ENCODE measurements around the gene MRPL20. TPM values are rescaled to one million over a fixed set of nuclear protein-coding genes. Genes with fewer than 3 reads are reported as not detected.

Gene MRPL20
- total RNA-seq, 1 experiment from 2014 or later, result 267 TPM

- no peak for DNase-seq
- peak overlapping the region; percentile 31 for H3K4me3 ChIP-seq (ENCODE audit: insufficient read depth, low read depth, low read length)
- H3K27me3 ChIP-seq (ENCODE audit: control insufficient read depth, insufficient read depth, low read length), result peaks cover 18% of the 10 kb centered on the region
- no peaks in the 10 kb centered on the region for H3K36me3 ChIP-seq (replicated peaks; ENCODE audit: control insufficient read depth, insufficient read depth, low read length)
Observed at GRCh38 chr1:1354271-1355247, 52.5 kb downstream of the MRPL20 start.

- no peaks in the 10 kb centered on the region for H3K36me3 ChIP-seq (replicated peaks; ENCODE audit: control insufficient read depth, insufficient read depth, low read length)
- peak; percentile 93 for DNase-seq
- peak overlapping the region; percentile 31 for H3K4me3 ChIP-seq (ENCODE audit: insufficient read depth, low read depth, low read length)
- H3K27me3 ChIP-seq (ENCODE audit: control insufficient read depth, insufficient read depth, low read length), result peaks cover 18% of the 10 kb centered on the region
Observed at GRCh38 chr1:1353389-1354151, 53.5 kb downstream of the MRPL20 start.

GRCh38 chr1:1352786-1353388 is 54.2 kb downstream of the MRPL20 start:
- H3K36me3 ChIP-seq (replicated peaks; ENCODE audit: control insufficient read depth, insufficient read depth, low read length), result no peaks in the 10 kb centered on the region
- DNase-seq, result no peak
- H3K4me3 ChIP-seq (ENCODE audit: insufficient read depth, low read depth, low read length), result no peak overlapping the region
- peaks cover 18% of the 10 kb centered on the region for H3K27me3 ChIP-seq (ENCODE audit: control insufficient read depth, insufficient read depth, low read length)

Other genes with a start within 250 kb of the MRPL20 start
- not detected in 2 replicates for gene TTLL10, start 233.4 kb downstream of the MRPL20 start, total RNA-seq (2014; rRNA removed; shearing (Covaris generic))
- gene TNFRSF18, start 200.7 kb downstream of the MRPL20 start, total RNA-seq (2014; rRNA removed; shearing (Covaris generic)), result not detected in 2 replicates
- 0.07 and 0.89 TPM in 2 replicates for gene TNFRSF4, start 193.1 kb downstream of the MRPL20 start, total RNA-seq (2014; rRNA removed; shearing (Covaris generic))
- gene SDF4, start 175.3 kb downstream of the MRPL20 start, total RNA-seq (2014; rRNA removed; shearing (Covaris generic)), result 102 and 127 TPM in 2 replicates
- 40.3 and 47.2 TPM in 2 replicates for gene B3GALT6, start 175.1 kb downstream of the MRPL20 start, total RNA-seq (2014; rRNA removed; shearing (Covaris generic))
- 3.6 and 6.3 TPM in 2 replicates for gene C1QTNF12, start 160.6 kb downstream of the MRPL20 start, total RNA-seq (2014; rRNA removed; shearing (Covaris generic))
- gene UBE2J2, start 133.4 kb downstream of the MRPL20 start, total RNA-seq (2014; rRNA removed; shearing (Covaris generic)), result 81.8 and 105 TPM in 2 replicates
- 4.0 and 10.2 TPM in 2 replicates for gene SCNN1D, start 126.9 kb downstream of the MRPL20 start, total RNA-seq (2014; rRNA removed; shearing (Covaris generic))
- gene ACAP3, start 99.4 kb downstream of the MRPL20 start, total RNA-seq (2014; rRNA removed; shearing (Covaris generic)), result 55.7 and 55.9 TPM in 2 replicates
- 93.5 and 98.6 TPM in 2 replicates for gene PUSL1, start 98.7 kb downstream of the MRPL20 start, total RNA-seq (2014; rRNA removed; shearing (Covaris generic))
- gene INTS11, start 82.6 kb downstream of the MRPL20 start, total RNA-seq (2014; rRNA removed; shearing (Covaris generic)), result 169 and 189 TPM in 2 replicates
- gene CPTP, start 82.5 kb downstream of the MRPL20 start, total RNA-seq (2014; rRNA removed; shearing (Covaris generic)), result 25.0 and 27.7 TPM in 2 replicates
- 0.14 TPM in 1 of 2 replicates, not detected in the other for gene TAS1R3, start 76.0 kb downstream of the MRPL20 start, total RNA-seq (2014; rRNA removed; shearing (Covaris generic))
- gene DVL1, start 57.9 kb downstream of the MRPL20 start, total RNA-seq (2014; rRNA removed; shearing (Covaris generic)), result 189 and 191 TPM in 2 replicates
- 54.2 and 80.1 TPM in 2 replicates for gene MXRA8, start 48.7 kb downstream of the MRPL20 start, total RNA-seq (2014; rRNA removed; shearing (Covaris generic))
- gene AURKAIP1, start 32.1 kb downstream of the MRPL20 start, total RNA-seq (2014; rRNA removed; shearing (Covaris generic)), result 275 and 320 TPM in 2 replicates
- gene CCNL2, start 8.0 kb downstream of the MRPL20 start, total RNA-seq (2014; rRNA removed; shearing (Covaris generic)), result 147 and 200 TPM in 2 replicates
- gene ANKRD65, start 14.0 kb upstream of the MRPL20 start, total RNA-seq (2014; rRNA removed; shearing (Covaris generic)), result 0.67 TPM in 1 of 2 replicates, not detected in the other
- gene VWA1, start 28.4 kb upstream of the MRPL20 start, total RNA-seq (2014; rRNA removed; shearing (Covaris generic)), result 32.1 and 37.1 TPM in 2 replicates
- gene ATAD3C, start 42.4 kb upstream of the MRPL20 start, total RNA-seq (2014; rRNA removed; shearing (Covaris generic)), result 0.14 and 0.74 TPM in 2 replicates
- gene ATAD3B, start 64.5 kb upstream of the MRPL20 start, total RNA-seq (2014; rRNA removed; shearing (Covaris generic)), result 43.5 and 44.1 TPM in 2 replicates
- gene ATAD3A, start 104.9 kb upstream of the MRPL20 start, total RNA-seq (2014; rRNA removed; shearing (Covaris generic)), result 105 and 113 TPM in 2 replicates
- gene TMEM240, start 133.3 kb upstream of the MRPL20 start, total RNA-seq (2014; rRNA removed; shearing (Covaris generic)), result 13.6 and 14.3 TPM in 2 replicates
- 80.7 and 94.3 TPM in 2 replicates for gene SSU72, start 167.6 kb upstream of the MRPL20 start, total RNA-seq (2014; rRNA removed; shearing (Covaris generic))
- gene FNDC10, start 192.8 kb upstream of the MRPL20 start, total RNA-seq (2014; rRNA removed; shearing (Covaris generic)), result 25.6 and 32.7 TPM in 2 replicates
- gene MIB2, start 208.2 kb upstream of the MRPL20 start, total RNA-seq (2014; rRNA removed; shearing (Covaris generic)), result 45.7 and 89.0 TPM in 2 replicates
- gene MMP23B, start 224.9 kb upstream of the MRPL20 start, total RNA-seq (2014; rRNA removed; shearing (Covaris generic)), result 11.9 and 15.7 TPM in 2 replicates

Data from H7 (cell line).